ENCODE data around the gene ASB17. TPM values are rescaled to one million over a fixed set of nuclear protein-coding genes. Genes with fewer than 3 reads are reported as not detected.

ASB17 gene, protein sequence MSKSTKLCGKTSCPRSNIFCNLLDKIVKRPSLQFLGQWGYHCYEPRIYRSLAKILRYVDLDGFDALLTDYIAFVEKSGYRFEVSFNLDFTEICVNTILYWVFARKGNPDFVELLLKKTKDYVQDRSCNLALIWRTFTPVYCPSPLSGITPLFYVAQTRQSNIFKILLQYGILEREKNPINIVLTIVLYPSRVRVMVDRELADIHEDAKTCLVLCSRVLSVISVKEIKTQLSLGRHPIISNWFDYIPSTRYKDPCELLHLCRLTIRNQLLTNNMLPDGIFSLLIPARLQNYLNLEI
- not detected in 2 replicates for total RNA-seq

DNA sequence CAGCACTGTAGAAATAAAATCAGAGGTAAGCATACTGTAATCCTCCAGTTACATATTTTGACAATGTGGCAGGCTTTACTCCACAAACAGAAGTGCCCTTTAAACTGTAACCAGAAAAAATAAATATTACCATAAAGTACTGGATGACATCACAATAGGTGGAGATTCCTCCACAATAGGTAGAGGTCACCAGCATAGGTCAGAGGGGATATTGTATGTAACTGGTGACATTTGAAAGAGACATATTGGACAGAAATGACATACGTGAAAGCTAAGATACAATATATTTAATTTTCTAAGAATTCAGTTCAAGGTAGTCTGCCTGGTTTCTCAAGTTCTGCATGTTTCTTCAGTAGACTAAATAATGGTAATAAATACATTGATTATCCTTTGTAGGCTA lies at the start of gene ASB17:
ASB17 (minus strand) TSS at position 101 of the 400 bp plus-strand sequence. CDS start 113 bp downstream, outside the sequence.

Other genes starting within 250 kb of the ASB17 start
- 15.5 and 21.1 TPM in 2 replicates for gene ACADM, start 207.7 kb downstream of the ASB17 start, total RNA-seq
- gene RABGGTB, start 146.1 kb downstream of the ASB17 start, total RNA-seq = 50.3 and 55.5 TPM in 2 replicates
- 0.16 and 0.52 TPM in 2 replicates for gene MSH4, start 135.5 kb downstream of the ASB17 start, total RNA-seq
- 0.47 and 0.69 TPM in 2 replicates for gene ST6GALNAC3, start 142.3 kb upstream of the ASB17 start, total RNA-seq

Measured in bronchial smooth muscle cell (primary cell).